Stimulated activated CD8-positive, alpha-beta memory T cell treated with anti-CD3 and anti-CD28 coated beads, Interleukin-7, amount 100 ng/mL, for 4 hours (primary cell): ENCODE results near the gene DSTYK.
"Not testable (repeated sequence)": the region's sequence is repeated elsewhere in the genome, so short reads cannot be mapped to it uniquely, and the experiment has no call there.

Experiments used
- DNase-seq, 2 donors: peaks; one replicate each; pipeline ENCODE4 v3.0.0-alpha.2; 2020; ENCODE audit warnings: low read depth in 2 of 2

DSTYK gene

DNA sequence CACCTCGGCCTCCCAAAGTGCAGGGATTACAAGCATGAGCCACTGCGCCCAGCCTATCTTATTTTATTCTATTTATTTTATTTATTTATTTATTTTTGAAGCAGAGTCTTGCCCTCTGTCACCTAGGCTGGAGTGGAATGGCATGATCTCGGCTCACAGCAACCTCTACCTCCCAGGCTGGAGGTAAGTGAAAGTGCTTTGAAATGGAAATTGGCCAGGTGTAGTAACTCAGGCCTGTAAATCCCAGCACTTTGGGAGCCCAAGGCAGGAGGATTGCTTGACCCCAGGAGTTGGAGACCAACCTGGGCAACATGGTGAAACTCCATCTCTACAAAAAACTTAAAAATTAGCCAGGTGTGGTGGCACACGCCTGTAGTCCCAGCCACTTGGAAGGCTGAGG lies 5.1 kb upstream of the DSTYK start:
- DNase-seq, result no peak

DNA sequence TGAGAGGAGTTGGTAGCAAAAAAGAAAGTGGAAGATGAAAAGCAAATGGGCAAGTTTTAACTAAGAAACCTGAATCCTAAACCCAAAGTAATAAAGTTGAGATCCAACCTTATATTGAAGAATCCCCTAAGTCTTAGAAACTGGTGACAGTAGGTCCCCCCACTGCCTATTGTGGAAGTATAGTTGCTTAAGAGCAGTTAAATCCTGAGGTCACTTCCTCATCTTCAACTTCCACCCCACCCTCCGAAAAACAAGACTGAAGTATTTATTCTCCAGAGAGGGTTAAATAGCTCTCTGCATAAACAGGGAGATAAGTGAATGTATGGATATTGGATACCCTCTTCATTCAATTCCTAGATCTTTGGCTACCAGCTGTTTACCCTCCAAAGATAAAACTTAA lies 3.3 kb upstream of the DSTYK start:
- no peak for DNase-seq

DNA sequence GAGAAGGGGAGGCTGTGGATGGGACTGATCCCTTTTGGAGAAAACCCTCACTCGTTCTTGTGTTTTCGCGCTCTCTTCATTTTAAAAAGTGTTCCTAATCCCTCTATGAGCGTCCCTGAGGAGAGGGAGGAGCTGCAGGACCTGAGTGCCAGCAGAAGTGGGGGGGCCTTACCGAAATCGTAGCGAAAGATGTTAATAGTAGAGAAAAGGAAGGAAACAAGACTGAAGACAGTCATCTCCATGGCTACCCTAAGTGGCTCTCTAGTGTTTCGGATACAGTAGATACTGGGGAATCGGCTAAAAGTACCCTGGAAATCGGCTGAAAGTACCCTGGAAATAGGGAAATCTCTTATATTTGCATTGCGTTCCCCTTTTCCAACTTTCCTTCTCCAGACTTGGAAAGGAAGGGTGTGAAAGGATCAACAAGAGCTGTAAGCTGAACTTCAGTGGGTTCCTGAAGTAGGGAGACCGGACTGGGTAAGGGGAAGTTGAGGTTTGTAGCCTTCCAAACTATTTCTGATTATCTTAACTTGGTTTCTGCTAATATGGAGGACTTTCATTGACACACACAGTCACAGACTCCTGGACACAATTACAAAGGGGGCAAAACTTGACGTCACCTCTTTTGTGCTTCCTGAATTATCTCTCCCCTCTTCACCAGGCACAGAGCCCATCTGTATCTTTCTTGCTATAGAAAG lies 486 bp upstream of the DSTYK start:
- no peak for DNase-seq

DNA sequence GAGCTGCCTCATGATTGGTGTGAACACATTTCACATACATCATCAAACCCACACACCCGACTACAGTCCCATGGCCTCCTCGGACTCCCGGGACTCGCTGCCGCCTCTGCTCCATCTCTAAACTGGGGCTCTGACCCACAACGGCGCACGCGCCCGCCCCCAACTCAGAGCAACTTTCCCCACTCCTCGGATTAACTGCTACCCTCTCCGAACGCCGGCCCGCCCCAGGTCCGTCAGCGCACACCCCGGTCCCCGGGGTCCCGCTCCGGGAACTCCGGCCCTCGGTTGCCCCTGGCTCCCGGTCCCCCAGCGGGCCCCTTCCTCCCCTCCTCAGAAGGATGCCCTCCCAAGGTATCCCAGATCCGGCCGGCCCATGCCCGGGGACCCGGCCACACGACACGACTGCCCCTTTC lies 740 bp downstream of the DSTYK start:
- peak in 1 of 2 donors; percentile 8 for DNase-seq

DNA sequence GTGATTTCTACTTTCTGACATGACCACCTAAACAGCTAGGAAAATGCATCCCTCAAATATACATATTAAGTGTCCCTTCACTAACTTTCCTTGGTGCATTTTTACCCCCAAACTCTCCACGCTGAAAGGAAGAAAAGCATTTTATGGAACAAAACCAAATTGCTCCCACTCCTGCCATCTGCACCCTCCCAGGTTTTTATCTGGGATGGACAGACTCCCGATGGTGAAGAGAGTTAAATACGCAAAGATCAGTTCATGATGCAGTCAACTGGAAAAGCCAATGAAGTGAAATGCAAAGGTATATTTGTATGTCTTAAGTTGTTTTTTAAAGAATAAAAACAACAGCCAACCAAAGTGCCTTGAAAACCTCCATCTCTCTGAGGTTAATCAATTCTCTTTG lies 2.7 kb downstream of the DSTYK start:
- no peak for DNase-seq

DNA sequence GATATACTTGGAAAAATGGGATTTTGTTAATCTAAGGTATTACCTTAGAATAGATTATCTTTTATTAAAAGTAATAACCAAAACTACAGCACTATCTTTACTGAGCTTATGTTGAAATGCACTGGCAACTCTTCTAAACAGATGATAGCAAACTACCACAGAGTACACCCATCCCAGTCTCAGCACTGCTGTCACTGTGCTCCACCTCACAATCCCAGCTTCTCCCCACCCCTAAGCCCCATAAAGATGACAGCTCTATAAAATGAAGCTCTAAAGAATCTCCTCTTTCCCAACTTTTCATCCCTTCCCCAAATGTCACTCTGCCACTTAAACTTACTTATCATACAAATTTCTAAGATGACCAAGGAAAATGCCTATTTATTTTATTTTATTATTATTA lies 6.4 kb downstream of the DSTYK start:
- DNase-seq, result no peak

DNA sequence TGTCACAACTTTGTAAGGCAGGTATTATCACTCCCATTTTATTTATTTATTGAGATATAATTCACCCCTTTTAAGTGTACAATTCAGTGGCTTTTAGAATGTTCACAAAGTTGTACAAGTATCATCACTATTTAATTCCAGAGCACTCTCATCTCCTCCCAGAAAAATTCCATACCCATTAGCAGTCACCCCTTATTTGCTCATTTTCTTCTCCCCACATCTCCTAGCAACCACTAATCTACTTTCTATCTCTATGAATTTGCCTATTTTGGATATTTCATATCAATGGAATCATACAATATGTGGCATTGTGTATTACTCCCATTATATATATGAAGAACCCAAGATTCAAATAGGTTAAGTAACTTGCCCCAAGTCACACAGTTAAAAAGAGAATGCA lies 7.0 kb downstream of the DSTYK start:
- DNase-seq, result no peak

DNA sequence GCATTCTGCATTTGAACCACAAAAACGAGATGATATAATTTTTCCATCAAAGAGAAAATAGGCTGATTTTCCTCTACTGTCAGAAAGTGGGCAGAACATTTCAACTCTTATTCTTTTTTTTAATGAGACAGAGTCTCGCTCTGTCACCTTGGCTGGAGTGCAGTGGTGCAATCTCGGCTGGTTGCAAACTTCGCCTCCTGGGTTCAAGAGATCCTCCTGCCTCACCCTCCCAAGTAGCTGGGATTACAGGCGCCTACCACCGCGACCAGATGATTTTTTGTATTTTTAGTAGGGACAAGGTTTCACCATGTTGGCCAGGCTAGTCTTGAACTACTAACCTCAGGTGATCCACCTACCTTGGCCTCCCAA lies 11.6 kb downstream of the DSTYK start:
- DNase-seq, result no peak

DNA sequence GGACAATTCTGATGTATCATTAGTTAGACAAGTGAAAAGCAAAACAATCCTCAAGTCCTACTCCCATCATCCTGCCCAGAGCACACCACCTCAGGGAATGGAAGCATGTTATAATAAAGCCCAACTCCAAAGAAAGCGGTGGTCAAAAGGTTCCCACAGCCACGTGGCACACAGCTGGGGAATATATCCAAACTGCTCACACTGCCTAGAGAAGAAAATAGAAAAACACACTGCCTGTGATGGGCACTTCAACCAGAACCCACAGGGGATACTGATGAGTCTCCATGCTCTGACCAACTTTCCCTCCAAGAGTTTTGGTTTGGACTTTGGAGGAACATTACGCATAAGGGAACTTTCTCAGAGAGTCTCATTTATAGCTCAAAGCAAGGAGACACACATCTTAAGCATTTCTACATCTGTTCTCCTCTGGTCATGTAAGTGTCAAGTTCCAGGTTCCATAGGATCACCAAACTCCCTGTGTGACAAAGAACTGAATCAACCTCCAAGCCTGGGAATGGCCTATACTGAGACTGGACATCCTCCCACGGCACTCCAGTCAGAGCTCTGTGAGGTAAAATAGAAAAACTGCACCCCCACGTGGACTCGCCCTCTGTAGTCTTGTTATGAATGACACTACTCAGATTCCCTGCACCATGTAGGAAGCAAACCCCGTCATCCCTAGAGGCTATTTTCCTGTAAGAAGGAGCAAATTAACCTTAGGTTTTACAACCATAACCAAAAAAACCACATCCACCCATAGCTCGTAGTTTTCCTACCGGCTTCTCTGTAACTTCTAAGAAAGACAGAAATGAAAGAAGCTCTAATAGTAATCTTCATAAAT lies 12.2 kb downstream of the DSTYK start:
- DNase-seq, result no peak

DNA sequence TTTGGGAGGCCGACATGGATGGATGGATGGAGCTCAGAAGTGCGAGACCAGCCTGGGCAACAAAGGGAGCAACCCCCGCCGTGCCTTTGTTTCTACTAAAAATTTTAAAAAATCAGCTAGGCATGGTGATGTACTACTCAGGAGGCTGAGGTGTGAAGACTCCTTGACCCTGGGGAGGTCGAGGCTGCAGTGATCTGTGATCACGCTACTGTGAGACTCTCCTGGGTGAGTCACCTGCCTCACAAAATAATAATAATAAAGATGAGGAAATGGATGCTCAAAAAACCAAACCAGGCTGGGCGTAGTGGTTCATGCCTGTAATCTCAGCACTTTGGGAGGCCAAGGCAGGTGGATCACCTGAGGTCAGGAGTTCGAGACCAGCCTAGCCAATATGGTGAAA lies 19.2 kb downstream of the DSTYK start:
- no peak for DNase-seq

DNA sequence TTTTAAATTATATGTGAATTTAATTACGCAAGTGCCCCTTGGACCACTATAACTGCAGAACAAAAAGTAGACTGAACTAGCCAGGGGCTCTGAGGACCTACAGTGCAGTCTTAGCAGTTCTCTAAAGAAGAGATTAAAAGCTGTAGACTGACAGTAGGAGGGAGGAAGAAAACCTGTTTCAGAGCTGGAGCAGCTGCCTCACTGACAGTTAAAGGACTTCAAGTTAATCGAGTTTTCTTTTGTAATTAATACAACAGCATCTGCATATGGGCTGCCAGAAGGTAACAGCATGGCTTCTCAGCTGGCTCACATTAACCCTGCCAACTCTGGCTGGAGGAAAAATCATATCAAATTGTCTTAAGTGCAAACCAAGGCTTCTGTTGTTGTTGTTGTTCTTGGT lies 19.9 kb downstream of the DSTYK start:
- no peak for DNase-seq

DNA sequence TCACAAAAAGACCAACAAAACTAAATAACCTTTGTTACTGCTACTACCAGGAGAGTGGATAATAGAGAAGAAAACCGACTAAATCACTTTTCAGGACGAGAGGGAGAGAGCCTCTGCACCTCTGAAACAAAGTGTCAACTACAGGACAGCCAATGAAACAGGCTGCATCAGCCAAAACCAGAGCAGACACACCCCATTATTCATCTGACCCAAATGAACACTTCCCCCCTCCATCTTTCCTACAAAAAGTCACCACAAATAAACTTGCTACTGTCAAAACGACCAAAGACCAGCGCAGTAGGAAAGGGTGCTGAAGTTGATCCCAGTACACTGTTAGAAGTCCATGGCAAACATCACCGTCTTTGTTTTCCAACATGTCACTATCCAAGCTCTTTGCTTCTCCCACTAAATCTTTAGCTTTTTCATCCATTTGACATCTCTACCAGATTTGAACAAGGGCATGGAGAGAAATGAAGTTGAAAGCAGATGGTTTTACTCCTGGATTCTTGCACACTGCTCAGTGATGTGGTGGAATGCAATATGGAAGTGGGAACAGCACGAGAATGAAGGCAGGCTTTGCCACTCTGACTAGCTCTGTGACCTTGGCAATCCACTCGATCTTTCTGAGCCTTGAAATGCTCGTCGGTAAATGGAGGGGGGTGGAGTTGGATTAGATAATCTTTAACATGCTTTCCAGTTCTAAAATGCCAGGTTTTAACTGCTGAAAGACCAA lies 20.5 kb downstream of the DSTYK start:
- no peak for DNase-seq

DNA sequence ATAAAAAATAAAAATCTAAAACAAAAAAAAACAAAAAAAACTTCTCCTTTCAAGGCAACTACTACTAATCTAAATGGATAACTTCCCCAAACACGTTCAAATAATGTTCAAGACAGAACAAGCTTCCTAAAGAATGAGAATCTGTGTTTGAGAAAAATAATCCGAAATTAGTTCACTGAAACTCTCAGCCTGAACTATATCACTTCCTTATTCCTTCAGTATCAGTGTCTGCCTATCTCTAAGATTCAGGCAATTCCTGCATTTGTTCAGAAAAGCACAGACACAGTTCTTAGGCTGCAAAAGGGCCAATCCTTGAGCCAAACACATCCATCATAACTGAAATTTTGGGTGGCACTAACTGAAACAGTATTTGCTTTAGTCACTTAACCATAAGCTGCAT lies 22.4 kb downstream of the DSTYK start:
- DNase-seq, result no peak

DNA sequence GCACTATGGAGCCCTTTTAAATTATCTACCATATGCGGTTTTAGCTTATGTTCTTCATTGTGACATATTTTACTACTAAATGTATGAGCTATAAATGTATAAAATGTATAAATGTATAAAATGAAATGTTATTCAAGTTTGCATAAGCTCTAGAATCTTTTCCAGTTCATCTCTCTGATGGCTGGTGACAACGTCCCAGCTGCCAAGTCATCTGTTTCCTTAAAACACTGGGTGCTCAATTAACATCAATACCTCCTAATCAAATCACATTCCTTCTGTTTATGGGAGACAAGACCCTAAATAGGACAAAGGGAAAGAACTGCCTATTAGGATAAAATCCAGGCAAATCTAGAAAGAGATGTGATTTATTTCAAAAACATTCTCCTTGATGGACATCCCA lies 22.9 kb downstream of the DSTYK start:
- DNase-seq, result no peak

DNA sequence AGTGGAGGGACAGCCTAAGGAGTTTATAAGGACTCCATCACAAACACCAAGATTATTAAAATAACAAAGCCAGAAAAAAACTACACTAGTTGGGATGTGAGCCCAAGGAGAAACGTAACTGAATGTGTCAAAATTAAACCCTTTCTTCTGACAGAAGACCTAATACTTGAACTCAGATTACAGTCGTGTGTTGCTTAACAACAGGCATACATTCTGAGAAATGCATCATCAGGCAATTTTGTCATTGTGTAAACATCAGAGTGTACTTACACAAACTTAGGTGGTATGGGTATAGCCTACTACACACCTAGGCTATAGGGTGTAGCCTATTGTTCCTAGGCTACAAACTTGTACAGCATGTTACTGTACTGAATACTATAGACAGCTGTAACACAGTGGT lies 23.4 kb downstream of the DSTYK start:
- no peak for DNase-seq

DNA sequence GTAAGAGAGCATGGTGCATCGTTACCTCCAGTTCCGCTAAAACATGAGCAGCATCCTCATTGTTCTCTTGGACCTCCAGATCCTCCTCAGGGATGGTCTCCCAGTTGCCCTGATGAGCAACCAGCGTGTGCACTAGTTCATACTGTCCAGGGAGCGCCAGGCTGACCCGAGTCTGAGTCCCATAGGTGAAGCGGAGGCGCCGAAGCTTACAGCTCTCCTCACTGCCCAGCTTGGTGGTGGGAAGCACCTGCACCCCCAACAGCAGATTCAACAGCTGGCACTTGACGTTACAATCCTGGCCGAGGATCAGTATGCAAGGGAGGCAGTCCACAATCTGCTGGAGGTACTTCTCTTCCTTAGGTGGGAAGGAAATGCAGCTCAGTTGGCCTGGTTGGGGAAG lies 24.1 kb downstream of the DSTYK start:
- DNase-seq, result no peak

DNA sequence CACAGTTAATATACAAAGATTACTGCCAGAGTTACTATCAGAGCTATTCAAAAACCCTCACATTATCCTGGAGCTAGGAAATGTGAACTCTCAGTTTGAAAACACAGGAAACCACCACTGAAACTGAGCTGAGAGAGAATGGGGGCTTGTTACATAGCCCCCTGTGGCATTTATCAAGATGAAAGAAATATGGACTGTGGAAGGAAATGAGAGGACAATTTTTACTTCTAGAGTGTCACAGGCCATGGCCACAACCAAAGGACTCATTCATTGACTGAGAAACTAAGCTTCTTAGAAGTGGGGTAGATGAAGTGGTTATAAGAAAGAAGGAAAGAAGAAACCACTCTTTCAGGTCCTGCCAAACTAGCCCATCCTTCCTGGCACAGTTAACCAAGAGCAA lies 25.3 kb downstream of the DSTYK start:
- no peak for DNase-seq

DNA sequence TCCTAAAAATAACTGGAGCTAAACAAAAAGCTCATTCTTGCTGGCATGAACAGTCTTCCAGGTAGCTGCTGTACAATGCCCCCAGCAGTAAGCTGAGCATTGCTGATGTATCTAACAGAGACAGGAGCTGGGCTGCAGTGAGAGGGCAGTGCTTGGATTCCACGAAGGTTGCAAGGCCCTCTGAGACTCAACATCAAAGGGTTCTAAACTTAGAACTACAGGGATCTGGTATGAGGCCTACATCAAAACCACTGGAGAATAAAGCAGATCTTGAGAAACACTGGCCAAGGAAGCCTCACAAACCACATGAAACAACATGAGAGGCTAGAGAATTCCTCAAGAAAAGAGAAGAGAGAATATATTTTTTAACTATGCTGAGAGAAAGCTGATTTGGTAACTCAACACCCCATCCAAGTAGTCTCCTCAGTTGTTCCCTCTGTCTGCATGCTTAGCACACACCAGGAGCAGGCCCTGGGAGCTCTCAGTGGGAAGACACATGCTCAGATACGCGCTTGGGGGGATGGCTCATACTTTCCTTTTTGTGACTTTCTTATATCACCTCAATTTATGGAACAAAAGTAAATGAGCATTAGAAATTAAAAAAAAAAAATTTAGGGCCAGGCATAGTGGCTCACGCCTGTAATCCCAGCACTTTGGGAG lies 27.7 kb downstream of the DSTYK start:
- DNase-seq, result no peak

DNA sequence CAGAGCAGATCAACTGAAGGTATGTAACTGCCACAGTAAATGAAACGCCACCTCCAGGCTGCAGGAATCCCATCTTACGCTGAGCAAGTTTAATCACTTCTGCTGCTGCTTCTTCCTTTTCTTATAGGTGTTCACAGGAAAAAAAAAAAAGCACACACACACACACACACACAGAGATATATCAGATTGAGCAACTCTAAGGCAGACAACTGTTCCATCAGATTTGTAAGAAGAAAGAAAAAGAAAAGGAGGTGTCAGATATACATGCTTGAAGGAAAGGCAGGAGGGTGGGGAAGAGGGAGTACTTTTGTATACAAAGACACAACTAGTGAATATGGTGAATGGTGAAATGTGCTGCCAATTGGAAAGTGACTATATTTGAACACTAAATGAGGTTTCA lies 28.6 kb downstream of the DSTYK start:
- no peak for DNase-seq

DNA sequence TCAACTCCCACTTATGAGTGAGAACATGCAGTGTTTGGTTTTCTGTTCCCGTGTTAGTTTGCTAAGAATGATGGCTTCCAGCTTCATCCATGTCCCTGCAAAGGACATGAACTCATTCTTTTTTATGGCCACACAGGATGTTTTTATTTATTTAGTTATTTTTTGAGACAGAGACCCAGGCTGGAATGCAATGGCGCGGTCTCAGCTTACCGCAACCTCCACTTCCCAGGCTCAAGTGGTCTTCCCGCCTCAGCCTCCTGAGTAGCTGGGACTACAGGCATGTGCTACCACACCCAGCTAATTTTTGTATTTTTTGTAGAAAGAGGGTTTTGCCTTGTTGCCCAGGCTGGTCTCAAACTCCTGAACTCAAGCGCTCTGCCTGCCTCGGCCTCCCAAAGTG lies 31.2 kb downstream of the DSTYK start:
- not testable (repeated sequence) for DNase-seq

DNA sequence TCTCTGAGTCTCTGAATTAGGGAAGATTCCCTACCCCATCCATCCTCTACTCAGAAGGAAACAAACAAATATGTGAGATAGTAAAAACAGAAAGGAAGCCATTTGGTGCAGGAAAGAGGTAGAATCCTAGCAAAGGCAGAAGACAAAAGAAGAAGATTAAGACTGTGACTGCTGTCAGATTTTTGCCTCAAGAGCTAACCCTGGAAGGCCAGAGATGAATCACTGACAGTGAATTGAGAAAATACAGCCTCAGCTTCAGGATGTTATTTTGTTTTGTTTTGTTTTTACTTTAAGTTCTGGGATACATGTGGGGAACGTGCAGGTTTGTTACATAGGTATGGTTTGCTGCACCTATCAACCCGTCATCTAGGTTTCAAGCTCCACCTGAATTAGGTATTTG lies 31.7 kb downstream of the DSTYK start:
- no peak for DNase-seq

DNA sequence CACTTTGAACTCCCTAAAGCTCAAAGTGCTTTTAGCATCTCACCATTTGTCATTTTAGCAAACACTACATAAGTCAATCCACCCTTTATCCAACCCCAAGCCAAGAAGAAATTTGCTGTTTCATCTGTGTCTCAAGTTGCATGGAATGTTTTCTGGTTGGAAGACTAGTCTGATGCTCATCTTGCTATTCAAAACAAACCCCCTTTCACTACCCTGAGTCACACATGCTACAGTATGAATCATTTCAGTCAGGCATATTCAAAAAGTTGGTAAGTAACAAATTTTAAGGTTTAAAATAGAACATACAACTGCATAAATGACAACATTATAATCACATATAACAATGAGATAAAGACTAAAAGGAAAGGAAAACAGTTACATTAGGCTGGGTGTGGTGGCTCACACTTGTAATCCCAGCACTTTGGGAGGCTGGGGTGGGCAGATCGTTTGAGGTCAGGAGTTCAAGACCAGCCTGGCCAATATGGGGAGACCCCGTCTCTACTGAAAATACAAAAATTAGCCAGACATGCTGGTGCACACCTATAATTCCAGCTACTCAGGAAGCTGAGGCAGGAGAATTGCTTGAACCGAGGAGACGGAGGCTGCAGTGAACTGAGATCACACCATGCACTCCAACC lies 38.7 kb downstream of the DSTYK start:
- DNase-seq, result no peak
